WERI-Rb-1 (cell line): Measurements from ENCODE around the gene RGPD8.
A peak's percentile ranks its signal among the peaks of the same experiment; 100 is the strongest.

Experiments used
- DNase-seq: peaks from one replicate; pipeline ENCODE4 v3.0.0-alpha.2; 2020
- H3K27ac ChIP-seq: fragments of 250-450 bp; sonication (Bioruptor Pico); 2 replicates; pipeline ENCODE4 v1.5.1; 2020; ENCODE audit warnings: mild to moderate bottlenecking, moderate library complexity
- H3K27me3 ChIP-seq: fragments of 250-450 bp; sonication (Bioruptor Pico); 2 replicates; pipeline ENCODE4 v1.5.1; 2021; ENCODE audit warnings: mild to moderate bottlenecking, low read depth, moderate library complexity; ENCODE audit not compliant: insufficient read depth, severe bottlenecking
- H3K36me3 ChIP-seq: fragments of 250-450 bp; sonication (Bioruptor Pico); 2 replicates; pipeline ENCODE4 v1.5.1; 2020; ENCODE audit warnings: mild to moderate bottlenecking, moderate library complexity
- H3K4me3 ChIP-seq: 2 replicates; pipeline ENCODE4 v1.5.1; 2011; ENCODE audit warnings: low read depth, mild to moderate bottlenecking, control low read depth, low read length
- H3K9me3 ChIP-seq: fragments of 250-450 bp; sonication (Bioruptor Pico); 2 replicates; pipeline ENCODE4 v1.5.1; 2021; ENCODE audit warnings: mild to moderate bottlenecking, moderate library complexity; ENCODE audit not compliant: severe bottlenecking
- CTCF ChIP-seq: IDR thresholded peaks from 2 replicates; pipeline ENCODE4 v1.5.1; 2011; ENCODE audit warnings: low read depth, mild to moderate bottlenecking, control low read depth, inconsistent platforms, low read length

Gene RGPD8

GRCh38 chr2:112480530-112481049, 47.1 kb upstream of the RGPD8 start:
- no peak overlapping the region; the same call in 1 of the 2 replicates for H3K27ac ChIP-seq
- no peaks in the 10 kb centered on the region for H3K27me3 ChIP-seq
- H3K4me3 ChIP-seq: peak overlapping the region; percentile 65
- H3K36me3 ChIP-seq: peaks cover 22% of the 10 kb centered on the region
- no peaks in the 10 kb centered on the region for H3K9me3 ChIP-seq
- peak; percentile 54; the same call in 1 of the 2 replicates for TF ChIP-seq CTCF
- DNase-seq: peak; percentile 34

- Histone ChIP-seq H3K36me3 (no peaks in the 10 kb centered on the region), H3K9me3 (no peaks in the 10 kb centered on the region), H3K27me3 (no peaks in the 10 kb centered on the region), H3K4me3 (no peak overlapping the region), H3K27ac (no peak overlapping the region)
- no peak for TF ChIP-seq CTCF
- no peak for DNase-seq
Measured at GRCh38 chr2:112476434-112476833, 43.0 kb upstream of the RGPD8 start.

- TF ChIP-seq CTCF: no peak
- no peak for DNase-seq
Measured at GRCh38 chr2:112474844-112475486, 41.5 kb upstream of the RGPD8 start.

GRCh38 chr2:112472547-112473263, 39.3 kb upstream of the RGPD8 start:
- Histone ChIP-seq H3K27ac (no peak overlapping the region), H3K4me3 (no peak overlapping the region), H3K36me3 (no peaks in the 10 kb centered on the region), H3K9me3 (no peaks in the 10 kb centered on the region), H3K27me3 (no peaks in the 10 kb centered on the region)
- DNase-seq: no peak
- no peak for TF ChIP-seq CTCF

More at GRCh38 chr2:112474844-112475486, 41.5 kb upstream of the RGPD8 start:
- no peaks in the 10 kb centered on the region for H3K9me3 ChIP-seq
- H3K27ac ChIP-seq: no peak overlapping the region
- no peaks in the 10 kb centered on the region for H3K27me3 ChIP-seq
- H3K4me3 ChIP-seq: no peak overlapping the region
- H3K36me3 ChIP-seq: no peaks in the 10 kb centered on the region

- Histone ChIP-seq H3K27me3 (no peaks in the 10 kb centered on the region), H3K9me3 (no peaks in the 10 kb centered on the region), H3K27ac (no peak overlapping the region), H3K36me3 (no peaks in the 10 kb centered on the region), H3K4me3 (no peak overlapping the region)
- peak; percentile 39 for TF ChIP-seq CTCF
- no peak for DNase-seq
Measured at GRCh38 chr2:112465382-112465781, 31.9 kb upstream of the RGPD8 start.
